Measurements from ENCODE around the gene APLN. TPM values are rescaled to one million over a fixed set of nuclear protein-coding genes. Genes with fewer than 3 reads are reported as not detected.

APLN gene
- total and polyA plus RNA-seq, 3 donors from 2014 or later, result 2.8 to 3.2 (median 3.1) TPM

DNA sequence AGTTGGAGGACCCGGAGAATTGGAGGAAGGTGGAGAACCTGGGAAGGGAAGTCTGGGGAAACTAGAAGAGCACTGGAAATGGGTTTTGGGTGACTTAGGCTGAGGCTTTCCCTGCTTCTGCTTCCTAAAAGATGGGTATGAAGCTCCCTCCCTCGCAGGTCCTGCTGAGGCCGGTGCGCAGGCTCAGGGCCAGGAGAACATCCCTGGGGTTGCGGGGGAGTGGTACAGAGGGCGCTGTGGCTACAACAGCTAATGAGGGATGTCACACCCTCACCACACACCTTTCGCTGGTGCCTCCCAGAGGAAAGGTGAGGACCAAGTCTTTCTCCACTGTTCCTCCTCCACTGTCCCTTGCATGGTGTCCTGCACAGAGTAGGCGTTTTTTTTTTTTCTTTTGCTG is 15.8 kb downstream of the APLN start:
- intact Hi-C loops (cut with DNase I; ENCODE audit: low total_unique reads), result loop anchor here (10.0 kb wide), 1 partner anchor 86 kb away; no protein-coding TSS in a partner anchor
- 83 to 89% methylated on average over 1 to 7 of the region's 8 CpGs for WGBS, 2 donors
- no peaks in the 10 kb centered on the region for H3K27me3 ChIP-seq

DNA sequence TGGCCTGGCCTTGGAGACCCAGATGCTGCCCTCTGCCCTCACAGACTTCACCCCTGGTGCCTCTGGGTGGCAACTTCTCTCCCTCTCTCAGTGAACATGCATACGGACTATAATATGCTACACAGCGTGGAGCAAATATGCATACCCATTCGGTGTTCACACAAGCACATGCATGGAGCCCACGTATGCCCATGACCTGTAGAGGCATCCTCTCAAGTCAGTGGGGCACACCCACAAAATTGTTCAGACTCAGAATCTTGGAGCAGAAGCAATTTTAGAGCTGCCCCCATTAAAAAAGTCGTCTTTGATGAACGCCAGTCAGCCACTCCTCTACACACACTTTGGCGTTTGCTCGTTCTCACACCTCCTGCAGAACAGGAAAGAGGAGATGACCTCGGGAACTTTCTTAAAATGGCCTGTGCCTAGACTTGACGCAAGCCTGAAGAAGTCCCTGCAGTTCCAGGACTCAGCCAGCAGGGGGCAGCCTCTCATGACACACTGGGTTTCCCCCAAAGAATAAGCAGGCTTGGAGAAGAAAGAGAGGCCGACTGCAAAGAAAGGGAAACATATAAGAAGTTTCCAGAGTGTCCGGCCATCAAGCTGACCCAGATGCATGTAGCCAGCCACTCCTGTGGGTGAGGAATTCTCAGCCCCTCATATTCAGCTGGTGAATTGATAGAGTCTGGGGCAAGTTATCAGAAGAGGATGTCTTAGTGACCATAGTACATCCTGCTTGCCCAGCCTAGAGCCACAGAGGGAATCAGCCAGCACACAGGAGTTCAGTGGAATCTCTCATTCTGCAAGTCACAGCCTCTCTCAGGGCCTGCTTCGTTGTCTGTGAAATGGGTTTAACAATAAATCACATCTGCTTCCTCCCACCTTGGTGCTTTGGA is 17.3 kb downstream of the APLN start:
- WGBS, 2 donors, result 6 to 28% methylated on average over 4 to 13 of the region's 13 CpGs
- Histone ChIP-seq H3K27me3 (no peaks in the 10 kb centered on the region), H3K27ac (no peak overlapping the region), H3K4me1 (no peaks in the 10 kb centered on the region), H3K36me3 (ENCODE audit: low read depth, missing control alignments) (no peaks in the 10 kb centered on the region), H3K4me3 (no peak overlapping the region), H3K9me3 (no peaks in the 10 kb centered on the region)
- intact Hi-C loops (cut with DNase I; ENCODE audit: low total_unique reads), result loop anchor here (10.0 kb wide), 1 partner anchor 87 kb away; no protein-coding TSS in a partner anchor
- peak; percentile 80 for DNase-seq
- TF ChIP-seq POLR2A (IDR thresholded peaks at IDR 0.05), result no peak
- TF ChIP-seq, protein P1, sequence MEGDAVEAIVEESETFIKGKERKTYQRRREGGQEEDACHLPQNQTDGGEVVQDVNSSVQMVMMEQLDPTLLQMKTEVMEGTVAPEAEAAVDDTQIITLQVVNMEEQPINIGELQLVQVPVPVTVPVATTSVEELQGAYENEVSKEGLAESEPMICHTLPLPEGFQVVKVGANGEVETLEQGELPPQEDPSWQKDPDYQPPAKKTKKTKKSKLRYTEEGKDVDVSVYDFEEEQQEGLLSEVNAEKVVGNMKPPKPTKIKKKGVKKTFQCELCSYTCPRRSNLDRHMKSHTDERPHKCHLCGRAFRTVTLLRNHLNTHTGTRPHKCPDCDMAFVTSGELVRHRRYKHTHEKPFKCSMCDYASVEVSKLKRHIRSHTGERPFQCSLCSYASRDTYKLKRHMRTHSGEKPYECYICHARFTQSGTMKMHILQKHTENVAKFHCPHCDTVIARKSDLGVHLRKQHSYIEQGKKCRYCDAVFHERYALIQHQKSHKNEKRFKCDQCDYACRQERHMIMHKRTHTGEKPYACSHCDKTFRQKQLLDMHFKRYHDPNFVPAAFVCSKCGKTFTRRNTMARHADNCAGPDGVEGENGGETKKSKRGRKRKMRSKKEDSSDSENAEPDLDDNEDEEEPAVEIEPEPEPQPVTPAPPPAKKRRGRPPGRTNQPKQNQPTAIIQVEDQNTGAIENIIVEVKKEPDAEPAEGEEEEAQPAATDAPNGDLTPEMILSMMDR (IDR thresholded peaks at IDR 0.05), result peak; percentile 83 to 86 (median 84)

More for the DNA sequence above, 15.8 kb downstream of the APLN start:
- Histone ChIP-seq H3K4me1 (no peaks in the 10 kb centered on the region), H3K4me3 (no peak overlapping the region), H3K9me3 (no peaks in the 10 kb centered on the region), H3K36me3 (ENCODE audit: low read depth, missing control alignments) (no peaks in the 10 kb centered on the region), H3K27ac (no peak overlapping the region)
- no peak for DNase-seq
- TF ChIP-seq, protein P1 (IDR thresholded peaks at IDR 0.05), result no peak
- no peak for TF ChIP-seq POLR2A (IDR thresholded peaks at IDR 0.05)

DNA sequence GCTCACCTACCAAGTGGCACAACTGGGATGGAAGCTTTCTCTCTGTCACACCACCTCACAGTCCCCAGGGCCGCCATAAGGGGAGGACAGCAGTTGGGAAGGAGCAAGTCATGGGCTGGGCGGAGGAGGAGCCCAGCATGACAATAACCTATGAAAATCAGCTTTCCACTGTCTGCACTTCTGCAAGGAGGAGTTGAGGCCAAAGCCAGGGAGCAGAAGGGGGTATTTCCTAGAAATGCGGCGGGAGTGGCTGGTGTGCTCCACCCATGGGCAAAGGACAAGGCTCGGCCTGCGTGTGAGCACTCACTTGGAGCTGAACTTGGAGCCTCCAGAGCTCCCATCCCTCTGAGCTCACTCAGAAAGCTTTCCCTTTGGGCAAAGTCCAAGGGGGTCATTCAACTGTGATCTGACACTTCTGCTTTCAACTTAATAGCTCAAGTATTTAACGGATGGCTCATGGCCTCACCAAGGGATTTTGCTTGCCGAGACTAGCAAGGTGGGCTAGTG is 18.5 kb downstream of the APLN start:
- TF ChIP-seq POLR2A (IDR thresholded peaks at IDR 0.05), result no peak
- TF ChIP-seq, protein P1 (IDR thresholded peaks at IDR 0.05), result no peak
- H3K36me3 ChIP-seq (ENCODE audit: low read depth, missing control alignments), result no peaks in the 10 kb centered on the region
- intact Hi-C loops (cut with DNase I; ENCODE audit: low total_unique reads), result loop anchor here (10.0 kb wide), 1 partner anchor 89 kb away; no protein-coding TSS in a partner anchor
- 69 to 94% methylated on average over 5 to 8 of the region's 8 CpGs for WGBS, 2 donors
- no peak overlapping the region for H3K4me3 ChIP-seq
- no peak for DNase-seq
- H3K27ac ChIP-seq, result no peak overlapping the region
- H3K4me1 ChIP-seq, result no peaks in the 10 kb centered on the region
- H3K9me3 ChIP-seq, result no peaks in the 10 kb centered on the region
- H3K27me3 ChIP-seq, result no peaks in the 10 kb centered on the region

DNA sequence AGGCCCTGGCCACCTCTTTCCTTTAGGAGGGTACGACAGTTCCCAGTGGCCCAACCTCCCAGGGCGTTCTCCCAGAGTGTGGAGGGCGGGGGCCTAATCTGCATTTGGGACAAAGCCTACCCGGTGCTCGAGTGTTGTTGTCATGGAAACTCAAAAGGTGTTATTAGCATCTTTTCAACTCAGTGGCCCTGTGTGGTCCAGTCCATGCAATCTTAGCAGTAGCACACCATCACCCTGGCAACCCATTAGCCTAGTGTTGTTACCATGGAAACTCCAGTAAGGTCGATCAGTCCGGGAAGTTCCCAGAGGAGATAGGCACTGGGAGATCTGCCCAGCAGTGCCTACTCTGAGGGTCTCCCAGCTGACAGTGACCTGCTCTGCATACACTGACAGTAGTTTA is 20.2 kb downstream of the APLN start:
- Histone ChIP-seq H3K27ac (no peak overlapping the region), H3K4me1 (no peaks in the 10 kb centered on the region), H3K36me3 (ENCODE audit: low read depth, missing control alignments) (no peaks in the 10 kb centered on the region), H3K27me3 (no peaks in the 10 kb centered on the region), H3K4me3 (no peak overlapping the region), H3K9me3 (no peaks in the 10 kb centered on the region)
- WGBS, 2 donors, result 77% methylated on average over 4 of the region's 7 CpGs; no CpG with 5 or more reads in 1 of the 2 donors
- intact Hi-C loops (cut with DNase I; ENCODE audit: low total_unique reads), result loop anchor here (10.0 kb wide), 1 partner anchor 90 kb away; no protein-coding TSS in a partner anchor
- no peak for DNase-seq
- TF ChIP-seq, protein P1 (IDR thresholded peaks at IDR 0.05), result no peak
- TF ChIP-seq POLR2A (IDR thresholded peaks at IDR 0.05), result no peak

Data from testis (tissue), 3 donors.